MM.1S (cell line): ENCODE data around the gene CRMP1.

ENCODE experiments used
- DNase-seq: peaks from one replicate; pipeline ENCODE4 v3.0.0-alpha.2; 2015
- H2AFZ ChIP-seq: fragments of 300-600 bp; sonication (generic); 2 replicates; pipeline ENCODE4 v1.6.0; 2016; ENCODE audit warnings: antibody characterized with exemption, low read length
- H3F3A ChIP-seq: fragments of 300-600 bp; sonication (generic); 2 replicates; pipeline ENCODE4 v1.6.1; 2016; ENCODE audit warnings: mild to moderate bottlenecking, antibody characterized with exemption, low read length, moderate library complexity, mixed read lengths; ENCODE audit not compliant: insufficient read depth
- H3K27ac ChIP-seq: fragments of 300-600 bp; sonication (generic); 2 replicates; pipeline ENCODE4 v1.5.1; 2016; ENCODE audit warnings: mild to moderate bottlenecking, low read length
- H3K27me3 ChIP-seq: fragments of 300-600 bp; sonication (generic); replicated peaks from 2 replicates; pipeline ENCODE4 v1.6.0; 2016; ENCODE audit warnings: low read length; ENCODE audit not compliant: insufficient read depth
- H3K36me3 ChIP-seq: fragments of 300-600 bp; sonication (generic); replicated peaks from 2 replicates; pipeline ENCODE4 v1.6.1; 2016; ENCODE audit warnings: mild to moderate bottlenecking, low read length, mixed read lengths; ENCODE audit not compliant: insufficient read depth
- H3K4me1 ChIP-seq: fragments of 300-600 bp; sonication (generic); 2 replicates; pipeline ENCODE4 v1.6.1; 2016; ENCODE audit warnings: low read length, mixed read lengths
- H3K4me2 ChIP-seq: fragments of 300-600 bp; sonication (generic); 2 replicates; pipeline ENCODE4 v1.6.0; 2016; ENCODE audit warnings: low read depth, low read length
- H3K4me3 ChIP-seq: fragments of 300-600 bp; sonication (generic); 2 replicates; pipeline ENCODE4 v1.5.1; 2016; ENCODE audit warnings: low read length, mixed read lengths
- H3K79me2 ChIP-seq: fragments of 300-600 bp; sonication (generic); 2 replicates; pipeline ENCODE4 v1.6.1; 2016; ENCODE audit warnings: mixed run types, low read length, mixed read lengths
- H3K9ac ChIP-seq: fragments of 300-600 bp; sonication (generic); 2 replicates; pipeline ENCODE4 v1.6.1; 2016; ENCODE audit warnings: low read length, mixed read lengths
- H3K9me2 ChIP-seq: fragments of 300-600 bp; sonication (generic); replicated peaks from 2 replicates; pipeline ENCODE4 v1.6.1; 2016; ENCODE audit warnings: mild to moderate bottlenecking, low read length, mixed read lengths; ENCODE audit not compliant: insufficient read depth
- H3K9me3 ChIP-seq: fragments of 300-600 bp; sonication (generic); replicated peaks from 2 replicates; pipeline ENCODE4 v1.6.1; 2016; ENCODE audit warnings: mild to moderate bottlenecking, low read length, mixed read lengths; ENCODE audit not compliant: insufficient read depth
- H4K20me1 ChIP-seq: fragments of 300-600 bp; sonication (generic); 2 replicates; pipeline ENCODE4 v1.6.1; 2016; ENCODE audit warnings: mild to moderate bottlenecking, low read length, moderate library complexity, mixed read lengths; ENCODE audit not compliant: insufficient read depth
- EZH2 ChIP-seq: fragments of 300-600 bp; sonication (generic); optimal IDR thresholded peaks from 2 replicates; pipeline ENCODE3; 2017; ENCODE audit warnings: low read depth, mild to moderate bottlenecking, antibody characterized with exemption, low read length, mixed read lengths
- EZH2phosphoT487 ChIP-seq: fragments of 300-600 bp; sonication (generic); IDR thresholded peaks from 2 replicates; pipeline ENCODE4 v1.6.1; 2018; ENCODE audit warnings: antibody characterized with exemption, low read length
- TF ChIP-seq, protein P1 (sequence below): fragments of 300-600 bp; sonication (generic); IDR thresholded peaks from 2 replicates; pipeline ENCODE4 v1.5.1; 2016; ENCODE audit warnings: antibody characterized with exemption, low read length, mixed read lengths

The CRMP1 gene

DNA sequence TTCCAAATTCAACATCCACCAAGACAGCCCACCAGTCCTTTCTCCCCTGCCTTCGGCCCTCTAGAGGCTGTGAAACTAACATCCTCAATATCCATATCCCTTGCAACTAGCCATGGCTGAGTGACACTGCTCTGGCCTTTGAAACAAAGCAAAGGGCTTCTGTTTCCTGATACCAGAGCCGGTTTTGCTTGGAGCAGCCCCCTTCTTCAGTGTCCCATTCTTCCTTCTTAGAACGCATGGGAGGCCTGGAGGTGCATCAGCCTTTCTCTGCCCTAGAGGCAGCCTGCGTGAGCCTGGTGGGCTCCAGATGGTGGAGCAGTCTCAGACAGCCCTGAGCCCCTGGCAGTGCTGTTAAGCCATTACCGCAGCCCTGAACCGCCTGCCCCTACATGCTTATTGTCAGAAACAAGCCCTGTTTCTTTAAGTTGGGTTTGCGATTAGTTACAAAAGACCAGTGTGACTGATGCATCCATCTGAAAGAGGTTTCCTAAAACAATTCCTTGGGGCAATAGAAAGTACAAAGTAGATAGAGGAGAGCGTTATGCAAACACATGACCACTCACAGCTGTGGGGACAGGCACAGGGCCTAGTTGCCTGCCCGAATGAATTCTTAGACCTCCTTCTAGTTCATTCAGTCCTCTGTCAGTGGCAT, 107.8 kb downstream of the CRMP1 start:
- Histone ChIP-seq H4K20me1 (no peaks in the 10 kb centered on the region), H3F3A (no peaks in the 10 kb centered on the region), H3K27ac (no peak overlapping the region), H2AFZ (no peak overlapping the region), H3K9me3 (no peaks in the 10 kb centered on the region), H3K9me2 (no peaks in the 10 kb centered on the region), H3K36me3 (peaks cover 4% of the 10 kb centered on the region; the same call in 1 of the 2 replicates), H3K9ac (no peak overlapping the region), H3K79me2 (no peaks in the 10 kb centered on the region), H3K4me1 (no peaks in the 10 kb centered on the region), H3K4me3 (no peak overlapping the region), H3K27me3 (no peaks in the 10 kb centered on the region), H3K4me2 (no peak overlapping the region)
- no peak for TF ChIP-seq EZH2
- no peak for DNase-seq

DNA sequence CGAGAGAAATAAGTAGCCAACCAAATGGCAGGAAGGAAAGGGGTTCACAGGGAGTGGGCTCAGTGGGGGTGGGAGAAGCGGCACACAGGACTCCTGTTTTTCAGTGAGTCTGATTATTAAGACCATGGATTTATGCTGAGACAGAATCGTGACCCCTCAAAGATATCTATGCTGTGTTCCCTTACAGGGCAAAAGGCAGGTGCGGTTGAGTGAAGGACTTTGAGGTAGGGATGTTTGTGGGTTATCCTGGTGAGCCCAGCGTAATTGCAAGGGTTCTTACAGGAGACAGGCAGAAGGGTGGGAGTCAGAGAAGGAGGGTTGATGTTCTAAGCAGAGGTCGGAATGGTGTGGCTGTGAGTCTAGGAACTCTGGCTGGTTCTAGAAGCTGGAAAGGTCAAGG, 108.9 kb downstream of the CRMP1 start:
- Histone ChIP-seq H2AFZ (no peak overlapping the region), H3K4me3 (no peak overlapping the region), H3K36me3 (peaks cover 4% of the 10 kb centered on the region; the same call in 1 of the 2 replicates), H3K27ac (no peak overlapping the region), H3K9me3 (no peaks in the 10 kb centered on the region), H3K27me3 (no peaks in the 10 kb centered on the region), H3K4me1 (no peaks in the 10 kb centered on the region), H3K79me2 (no peaks in the 10 kb centered on the region), H3F3A (no peaks in the 10 kb centered on the region), H3K9ac (no peak overlapping the region), H3K9me2 (no peaks in the 10 kb centered on the region), H3K4me2 (no peak overlapping the region), H4K20me1 (no peaks in the 10 kb centered on the region)
- no peak for DNase-seq
- TF ChIP-seq EZH2, result no peak
- no peak for TF ChIP-seq EZH2phosphoT487
- TF ChIP-seq, protein P1, sequence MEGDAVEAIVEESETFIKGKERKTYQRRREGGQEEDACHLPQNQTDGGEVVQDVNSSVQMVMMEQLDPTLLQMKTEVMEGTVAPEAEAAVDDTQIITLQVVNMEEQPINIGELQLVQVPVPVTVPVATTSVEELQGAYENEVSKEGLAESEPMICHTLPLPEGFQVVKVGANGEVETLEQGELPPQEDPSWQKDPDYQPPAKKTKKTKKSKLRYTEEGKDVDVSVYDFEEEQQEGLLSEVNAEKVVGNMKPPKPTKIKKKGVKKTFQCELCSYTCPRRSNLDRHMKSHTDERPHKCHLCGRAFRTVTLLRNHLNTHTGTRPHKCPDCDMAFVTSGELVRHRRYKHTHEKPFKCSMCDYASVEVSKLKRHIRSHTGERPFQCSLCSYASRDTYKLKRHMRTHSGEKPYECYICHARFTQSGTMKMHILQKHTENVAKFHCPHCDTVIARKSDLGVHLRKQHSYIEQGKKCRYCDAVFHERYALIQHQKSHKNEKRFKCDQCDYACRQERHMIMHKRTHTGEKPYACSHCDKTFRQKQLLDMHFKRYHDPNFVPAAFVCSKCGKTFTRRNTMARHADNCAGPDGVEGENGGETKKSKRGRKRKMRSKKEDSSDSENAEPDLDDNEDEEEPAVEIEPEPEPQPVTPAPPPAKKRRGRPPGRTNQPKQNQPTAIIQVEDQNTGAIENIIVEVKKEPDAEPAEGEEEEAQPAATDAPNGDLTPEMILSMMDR, result no peak

DNA sequence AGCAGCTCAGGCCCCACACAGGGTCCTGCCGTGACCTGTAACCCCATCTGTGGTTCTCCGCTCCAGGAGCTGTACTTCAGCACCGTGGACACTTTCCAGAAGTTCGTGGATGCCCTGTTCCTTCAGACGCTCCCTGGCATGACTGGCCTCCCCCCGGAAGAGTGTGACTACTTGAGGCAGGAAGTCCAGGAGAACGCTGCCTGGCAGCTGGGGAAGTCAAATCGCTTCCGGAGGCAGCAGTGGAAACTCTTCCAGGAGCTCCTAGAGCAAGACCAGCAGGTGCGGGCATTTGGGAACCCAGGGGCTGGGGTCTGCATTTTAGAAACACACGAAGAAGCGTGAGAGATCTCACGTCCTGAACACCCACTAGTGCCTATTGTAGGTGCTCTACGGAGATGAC, 109.4 kb downstream of the CRMP1 start:
- Histone ChIP-seq H3F3A (no peaks in the 10 kb centered on the region), H3K79me2 (no peaks in the 10 kb centered on the region), H3K9me3 (no peaks in the 10 kb centered on the region), H4K20me1 (no peaks in the 10 kb centered on the region), H3K27me3 (no peaks in the 10 kb centered on the region), H3K4me3 (no peak overlapping the region), H3K36me3 (peaks cover 4% of the 10 kb centered on the region; the same call in 1 of the 2 replicates), H3K9ac (no peak overlapping the region), H3K9me2 (no peaks in the 10 kb centered on the region), H3K4me2 (no peak overlapping the region), H2AFZ (no peak overlapping the region), H3K4me1 (no peaks in the 10 kb centered on the region), H3K27ac (no peak overlapping the region)
- TF ChIP-seq, protein P1, result no peak
- no peak for TF ChIP-seq EZH2phosphoT487
- DNase-seq, result no peak

DNA sequence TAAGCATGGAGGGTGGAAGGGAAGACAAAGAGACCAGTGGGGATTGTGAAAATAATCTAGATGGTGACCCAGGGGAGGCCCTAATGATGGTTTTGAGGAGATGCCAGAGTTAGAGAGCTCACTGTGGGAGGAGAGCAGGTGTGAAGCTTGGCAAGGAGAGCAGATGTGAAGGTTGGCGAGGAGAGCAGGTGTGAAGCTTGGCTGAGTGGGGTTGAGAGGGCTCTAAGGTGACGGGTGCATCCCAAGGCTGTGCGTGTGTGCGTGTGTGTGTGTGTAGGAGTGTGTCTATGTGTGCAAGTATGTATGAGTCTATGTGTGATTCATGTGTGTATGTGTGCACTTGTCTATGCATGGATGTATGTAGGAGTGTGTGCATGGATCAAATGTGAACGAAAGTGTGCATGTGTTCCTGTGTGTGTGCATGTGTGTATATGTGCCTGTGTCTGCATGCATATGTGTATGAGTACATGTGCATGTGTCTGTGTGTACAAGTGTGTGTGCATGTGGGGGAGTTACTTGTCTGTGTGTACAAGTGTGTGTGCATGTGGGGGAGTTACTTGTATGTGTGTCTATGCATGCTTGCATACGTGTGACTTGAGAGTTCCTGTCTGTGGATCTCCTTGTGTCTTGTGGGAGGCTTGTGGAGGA, 109.9 kb downstream of the CRMP1 start:
- no peak overlapping the region for H3K4me2 ChIP-seq
- H3K4me3 ChIP-seq, result no peak overlapping the region
- H3K4me1 ChIP-seq, result no peaks in the 10 kb centered on the region
- H2AFZ ChIP-seq, result no peak overlapping the region
- peaks cover 4% of the 10 kb centered on the region; the same call in 1 of the 2 replicates for H3K36me3 ChIP-seq
- H3K79me2 ChIP-seq, result no peaks in the 10 kb centered on the region
- no peaks in the 10 kb centered on the region for H3K9me2 ChIP-seq
- no peak for TF ChIP-seq EZH2phosphoT487
- TF ChIP-seq, protein P1, result no peak
- H3K27me3 ChIP-seq, result no peaks in the 10 kb centered on the region
- H3K9me3 ChIP-seq, result no peaks in the 10 kb centered on the region
- no peak overlapping the region for H3K27ac ChIP-seq
- no peaks in the 10 kb centered on the region for H3F3A ChIP-seq
- H4K20me1 ChIP-seq, result no peaks in the 10 kb centered on the region
- H3K9ac ChIP-seq, result no peak overlapping the region
- no peak for DNase-seq
